ENCODE results near the gene PALM2AKAP2. TPM values are rescaled to one million over a fixed set of nuclear protein-coding genes. Genes with fewer than 3 reads are reported as not detected.

PALM2AKAP2 gene
- total RNA-seq, 2 experiments from 2014 or later = not detected

DNA sequence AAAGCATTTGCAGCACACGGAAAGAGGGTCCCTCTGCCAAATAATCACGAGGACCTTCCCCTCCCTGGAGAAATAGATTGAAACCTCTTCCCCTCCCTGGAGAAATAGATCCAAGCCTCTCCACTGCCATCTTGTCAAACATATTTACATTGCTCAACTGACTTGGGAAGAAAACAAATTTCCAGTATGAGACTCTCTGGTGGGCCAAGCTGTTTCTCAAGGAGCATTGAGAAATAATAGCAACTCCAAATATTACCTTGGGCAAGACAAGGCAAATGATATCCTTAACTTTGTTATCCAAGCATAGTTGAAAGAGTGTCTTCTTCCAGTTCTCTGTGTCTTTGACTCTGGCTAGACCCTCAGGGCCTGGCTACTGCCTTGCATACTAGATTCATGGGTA, 45.2 kb upstream of the PALM2AKAP2 start:
- no peak for DNase-seq
- Histone ChIP-seq H3K36me3 (ENCODE audit: insufficient read depth, low read length) (no peaks in the 10 kb centered on the region), H3K9me3 (ENCODE audit: control insufficient read depth in 1 of 2, insufficient read depth in 1 of 2, low read length in 2 of 2) (no peaks in the 10 kb centered on the region), H3K27ac (ENCODE audit: low read depth in 1 of 2, low read length in 2 of 2) (no peak overlapping the region), H3K4me3 (ENCODE audit: low read length) (no peak overlapping the region), H3K27me3 (ENCODE audit: control insufficient read depth in 1 of 2, insufficient read depth in 2 of 2, low read length in 2 of 2) (no peaks in the 10 kb centered on the region), H3K4me1 (ENCODE audit: insufficient read depth, low read length) (no peaks in the 10 kb centered on the region)
- Mint-ChIP-seq H3K4me1 (ENCODE audit: low read depth) (no peaks in the 10 kb centered on the region), H3K27me3 (peaks cover 15% of the 10 kb centered on the region), H3K36me3 (ENCODE audit: low read depth) (no peaks in the 10 kb centered on the region), H3K27ac (no peak overlapping the region), H3K9me3 (no peaks in the 10 kb centered on the region), H3K4me3 (no peak overlapping the region)
- no peak for ATAC-seq (ENCODE audit: poor library complexity)
- TF ChIP-seq, protein P1, sequence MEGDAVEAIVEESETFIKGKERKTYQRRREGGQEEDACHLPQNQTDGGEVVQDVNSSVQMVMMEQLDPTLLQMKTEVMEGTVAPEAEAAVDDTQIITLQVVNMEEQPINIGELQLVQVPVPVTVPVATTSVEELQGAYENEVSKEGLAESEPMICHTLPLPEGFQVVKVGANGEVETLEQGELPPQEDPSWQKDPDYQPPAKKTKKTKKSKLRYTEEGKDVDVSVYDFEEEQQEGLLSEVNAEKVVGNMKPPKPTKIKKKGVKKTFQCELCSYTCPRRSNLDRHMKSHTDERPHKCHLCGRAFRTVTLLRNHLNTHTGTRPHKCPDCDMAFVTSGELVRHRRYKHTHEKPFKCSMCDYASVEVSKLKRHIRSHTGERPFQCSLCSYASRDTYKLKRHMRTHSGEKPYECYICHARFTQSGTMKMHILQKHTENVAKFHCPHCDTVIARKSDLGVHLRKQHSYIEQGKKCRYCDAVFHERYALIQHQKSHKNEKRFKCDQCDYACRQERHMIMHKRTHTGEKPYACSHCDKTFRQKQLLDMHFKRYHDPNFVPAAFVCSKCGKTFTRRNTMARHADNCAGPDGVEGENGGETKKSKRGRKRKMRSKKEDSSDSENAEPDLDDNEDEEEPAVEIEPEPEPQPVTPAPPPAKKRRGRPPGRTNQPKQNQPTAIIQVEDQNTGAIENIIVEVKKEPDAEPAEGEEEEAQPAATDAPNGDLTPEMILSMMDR (IDR thresholded peaks at IDR 0.05) = no peak
- ChIA-PET CTCF (no interaction called here), POLR2A (interaction anchor here (0.9 kb wide), 1 partner anchor 11 kb away, joined by 3 read pairs; no protein-coding TSS in a partner anchor)
- intact Hi-C loops (cut with DNase I, micrococcal nuclease) = no loop called here

DNA sequence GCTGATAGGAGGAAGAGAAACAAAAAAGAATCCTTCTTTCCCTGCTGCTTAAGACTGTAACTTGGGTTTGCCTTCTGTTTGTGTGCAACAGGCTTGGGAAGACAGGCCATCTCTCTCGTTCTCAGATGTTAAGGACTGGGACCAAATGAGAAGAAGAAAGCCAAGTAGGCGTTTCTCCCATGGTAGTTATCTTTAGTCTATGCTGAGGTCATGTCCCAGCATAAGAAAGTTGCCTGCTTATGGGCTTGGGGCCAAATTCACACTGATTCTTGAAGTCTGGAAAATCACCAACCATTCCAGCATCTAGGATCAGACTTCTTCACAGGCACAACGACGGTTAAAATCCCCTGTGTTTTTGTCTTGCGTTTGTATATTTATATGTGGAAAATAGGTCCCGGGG, 44.2 kb upstream of the PALM2AKAP2 start:
- H3K9me3 ChIP-seq (ENCODE audit: control insufficient read depth in 1 of 2, insufficient read depth in 1 of 2, low read length in 2 of 2) = no peaks in the 10 kb centered on the region
- Mint-ChIP-seq H3K36me3 (ENCODE audit: low read depth) (no peaks in the 10 kb centered on the region), H3K4me1 (ENCODE audit: low read depth) (no peaks in the 10 kb centered on the region), H3K27me3 (peaks cover 21% of the 10 kb centered on the region), H3K9me3 (no peaks in the 10 kb centered on the region), H3K4me3 (no peak overlapping the region), H3K27ac (no peak overlapping the region)
- TF ChIP-seq, protein P1 (IDR thresholded peaks at IDR 0.05) = no peak
- H3K4me1 ChIP-seq (ENCODE audit: insufficient read depth, low read length) = no peaks in the 10 kb centered on the region
- no peak overlapping the region for H3K4me3 ChIP-seq (ENCODE audit: low read length)
- CTCF ChIA-PET = no interaction called here
- no peaks in the 10 kb centered on the region for H3K27me3 ChIP-seq (ENCODE audit: control insufficient read depth in 1 of 2, insufficient read depth in 2 of 2, low read length in 2 of 2)
- DNase-seq (no peak), ATAC-seq (ENCODE audit: poor library complexity) (no peak)
- no peak overlapping the region for H3K27ac ChIP-seq (ENCODE audit: low read depth in 1 of 2, low read length in 2 of 2)
- intact Hi-C loops (cut with DNase I, micrococcal nuclease) = no loop called here
- H3K36me3 ChIP-seq (ENCODE audit: insufficient read depth, low read length) = no peaks in the 10 kb centered on the region
- POLR2A ChIA-PET = no interaction called here

DNA sequence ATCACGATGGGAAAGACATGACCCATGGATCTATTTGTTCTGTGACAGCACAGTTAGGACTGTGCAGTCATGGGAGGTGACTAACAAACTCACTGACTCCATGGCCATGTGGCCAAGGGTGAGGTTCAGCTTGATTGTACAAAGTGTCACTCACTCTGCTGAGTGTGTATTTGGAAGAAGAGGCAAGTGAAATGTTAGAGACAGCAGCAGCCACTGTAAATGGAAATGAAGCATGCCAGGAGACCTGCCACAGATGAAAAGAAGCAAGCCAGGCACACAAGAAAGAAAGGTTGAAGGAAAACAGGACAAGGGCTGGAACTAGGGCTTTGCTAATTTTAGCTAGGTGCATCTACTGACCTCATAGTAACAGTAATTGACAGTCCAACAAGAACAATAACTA, 42.7 kb upstream of the PALM2AKAP2 start:
- no peak for DNase-seq
- no peaks in the 10 kb centered on the region for H3K9me3 ChIP-seq (ENCODE audit: control insufficient read depth in 1 of 2, insufficient read depth in 1 of 2, low read length in 2 of 2)
- Mint-ChIP-seq H3K4me1 (ENCODE audit: low read depth) (no peaks in the 10 kb centered on the region), H3K36me3 (ENCODE audit: low read depth) (no peaks in the 10 kb centered on the region), H3K27me3 (peaks cover 24% of the 10 kb centered on the region), H3K9me3 (no peaks in the 10 kb centered on the region), H3K4me3 (no peak overlapping the region), H3K27ac (no peak overlapping the region)
- no peaks in the 10 kb centered on the region for H3K36me3 ChIP-seq (ENCODE audit: insufficient read depth, low read length)
- POLR2A ChIA-PET = no interaction called here
- ATAC-seq (ENCODE audit: poor library complexity) = no peak
- TF ChIP-seq, protein P1 (IDR thresholded peaks at IDR 0.05) = no peak
- CTCF ChIA-PET = no interaction called here
- no peak overlapping the region for H3K27ac ChIP-seq (ENCODE audit: low read depth in 1 of 2, low read length in 2 of 2)
- intact Hi-C loops (cut with DNase I, micrococcal nuclease) = no loop called here
- H3K4me1 ChIP-seq (ENCODE audit: insufficient read depth, low read length) = no peaks in the 10 kb centered on the region
- no peak overlapping the region for H3K4me3 ChIP-seq (ENCODE audit: low read length)
- no peaks in the 10 kb centered on the region for H3K27me3 ChIP-seq (ENCODE audit: control insufficient read depth in 1 of 2, insufficient read depth in 2 of 2, low read length in 2 of 2)

All from CD4-positive, alpha-beta T cell (primary cell).